Vagina (tissue), 2 donors: ENCODE results near the gene OBSCN. TPM values are rescaled to one million over a fixed set of nuclear protein-coding genes. Genes with fewer than 3 reads are reported as not detected.

Experiments
- DNase-seq, 2 donors: peaks; one replicate each; pipeline ENCODE4 v3.0.0-alpha.2; 2017; ENCODE audit errors: extremely low spot score in 2 of 2
- H3K27ac ChIP-seq: fragments of 200-600 bp; sonication (generic); one replicate; pipeline ENCODE4 v1.5.1; 2019
- H3K27me3 ChIP-seq: fragments of 200-600 bp; sonication (generic); one replicate; pipeline ENCODE4 v1.5.1; 2019
- H3K36me3 ChIP-seq, 2 donors: fragments of 200-600 bp; sonication (generic); one replicate each; pipeline ENCODE4 v1.5.1; 2017 to 2019
- H3K4me1 ChIP-seq: fragments of 200-600 bp; sonication (generic); one replicate; pipeline ENCODE4 v1.5.1; 2019
- H3K4me3 ChIP-seq, 2 donors: fragments of 200-600 bp; sonication (generic); 1 replicate in 1 of 2; 2 replicates in 1 of 2; pipeline ENCODE4 v1.5.1; 2016 to 2019
- H3K9me3 ChIP-seq: fragments of 200-600 bp; sonication (generic); one replicate; pipeline ENCODE4 v1.5.1; 2019
- POLR2A ChIP-seq, 2 donors: fragments of 450-650 bp; IDR thresholded peaks; one replicate each; pipeline ENCODE4 v1.6.1; 2017; ENCODE audit warnings: antibody characterized with exemption in 2 of 2, mild to moderate bottlenecking in 2 of 2, moderate library complexity in 2 of 2
- POLR2AphosphoS5 ChIP-seq, 2 donors: sonication (generic); formaldehyde crosslinking; IDR thresholded peaks; one replicate each; pipeline ENCODE4 v1.9.0; 2017; ENCODE audit warnings: antibody characterized with exemption in 2 of 2, mild to moderate bottlenecking in 2 of 2, low read depth in 1 of 2; ENCODE audit not compliant: insufficient read depth in 1 of 2
- intact Hi-C: fragments of 100-400 bp; cut with DNase I; formaldehyde crosslinking; loops from one replicate; pipeline ENCODE4 v1.15.1; 2023
- total RNA-seq: library from RNA; depleted of rRNA; stranded (reverse); fragments of >200 nt; gene quantifications from one replicate; pipeline ENCODE4 v1.2.3, GENCODE V29; 2016
- TF ChIP-seq, protein P1 (sequence below), 3 experiments: fragments of 450-650 bp in 2 of 3; fragments of 200-600 bp in 1 of 3; sonication (generic) in 1 of 3; IDR thresholded peaks; one replicate each; pipeline ENCODE4 v1.5.1; 2017 to 2019; ENCODE audit warnings: antibody characterized with exemption in 3 of 3, mild to moderate bottlenecking in 2 of 3, moderate library complexity in 2 of 3

OBSCN gene
- total RNA-seq, 1 donor from 2014 or later, result 35.8 TPM

DNA sequence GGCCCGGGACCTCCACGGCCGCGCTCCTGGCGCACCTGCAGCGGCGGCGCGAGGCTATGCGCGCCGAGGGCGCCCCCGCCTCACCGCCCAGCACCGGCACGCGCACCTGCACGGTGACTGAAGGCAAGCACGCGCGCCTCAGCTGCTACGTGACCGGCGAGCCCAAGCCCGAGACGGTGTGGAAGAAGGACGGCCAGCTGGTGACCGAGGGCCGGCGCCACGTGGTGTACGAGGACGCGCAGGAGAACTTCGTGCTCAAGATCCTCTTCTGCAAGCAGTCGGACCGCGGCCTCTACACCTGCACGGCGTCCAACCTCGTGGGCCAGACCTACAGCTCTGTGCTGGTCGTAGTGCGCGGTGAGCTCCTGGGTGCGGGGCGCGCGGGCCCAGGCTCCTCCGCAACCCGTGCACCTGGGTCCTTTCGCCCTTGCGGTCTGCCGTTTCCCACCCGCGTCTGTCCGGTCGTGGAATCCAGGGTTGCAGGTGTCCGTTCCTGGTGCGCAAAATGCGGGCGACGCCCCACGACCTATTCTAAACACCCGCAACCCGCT, 4.6 kb downstream of the OBSCN start:
- no peaks in the 10 kb centered on the region for H3K9me3 ChIP-seq
- no peaks in the 10 kb centered on the region for H3K27me3 ChIP-seq
- no peak for TF ChIP-seq POLR2A (IDR thresholded peaks at IDR 0.05)
- TF ChIP-seq POLR2AphosphoS5 (IDR thresholded peaks at IDR 0.05; ENCODE audit: insufficient read depth in 1 of 2, low read depth in 1 of 2), result no peak
- TF ChIP-seq, protein P1, sequence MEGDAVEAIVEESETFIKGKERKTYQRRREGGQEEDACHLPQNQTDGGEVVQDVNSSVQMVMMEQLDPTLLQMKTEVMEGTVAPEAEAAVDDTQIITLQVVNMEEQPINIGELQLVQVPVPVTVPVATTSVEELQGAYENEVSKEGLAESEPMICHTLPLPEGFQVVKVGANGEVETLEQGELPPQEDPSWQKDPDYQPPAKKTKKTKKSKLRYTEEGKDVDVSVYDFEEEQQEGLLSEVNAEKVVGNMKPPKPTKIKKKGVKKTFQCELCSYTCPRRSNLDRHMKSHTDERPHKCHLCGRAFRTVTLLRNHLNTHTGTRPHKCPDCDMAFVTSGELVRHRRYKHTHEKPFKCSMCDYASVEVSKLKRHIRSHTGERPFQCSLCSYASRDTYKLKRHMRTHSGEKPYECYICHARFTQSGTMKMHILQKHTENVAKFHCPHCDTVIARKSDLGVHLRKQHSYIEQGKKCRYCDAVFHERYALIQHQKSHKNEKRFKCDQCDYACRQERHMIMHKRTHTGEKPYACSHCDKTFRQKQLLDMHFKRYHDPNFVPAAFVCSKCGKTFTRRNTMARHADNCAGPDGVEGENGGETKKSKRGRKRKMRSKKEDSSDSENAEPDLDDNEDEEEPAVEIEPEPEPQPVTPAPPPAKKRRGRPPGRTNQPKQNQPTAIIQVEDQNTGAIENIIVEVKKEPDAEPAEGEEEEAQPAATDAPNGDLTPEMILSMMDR (IDR thresholded peaks at IDR 0.05), result no peak
- H3K4me3 ChIP-seq, result peak overlapping the region; percentile 51 to 65
- H3K27ac ChIP-seq, result no peak overlapping the region
- H3K36me3 ChIP-seq, result no peaks in the 10 kb centered on the region
- DNase-seq, result no peak
- peaks cover 28% of the 10 kb centered on the region for H3K4me1 ChIP-seq
- intact Hi-C loops, result no loop called here

DNA sequence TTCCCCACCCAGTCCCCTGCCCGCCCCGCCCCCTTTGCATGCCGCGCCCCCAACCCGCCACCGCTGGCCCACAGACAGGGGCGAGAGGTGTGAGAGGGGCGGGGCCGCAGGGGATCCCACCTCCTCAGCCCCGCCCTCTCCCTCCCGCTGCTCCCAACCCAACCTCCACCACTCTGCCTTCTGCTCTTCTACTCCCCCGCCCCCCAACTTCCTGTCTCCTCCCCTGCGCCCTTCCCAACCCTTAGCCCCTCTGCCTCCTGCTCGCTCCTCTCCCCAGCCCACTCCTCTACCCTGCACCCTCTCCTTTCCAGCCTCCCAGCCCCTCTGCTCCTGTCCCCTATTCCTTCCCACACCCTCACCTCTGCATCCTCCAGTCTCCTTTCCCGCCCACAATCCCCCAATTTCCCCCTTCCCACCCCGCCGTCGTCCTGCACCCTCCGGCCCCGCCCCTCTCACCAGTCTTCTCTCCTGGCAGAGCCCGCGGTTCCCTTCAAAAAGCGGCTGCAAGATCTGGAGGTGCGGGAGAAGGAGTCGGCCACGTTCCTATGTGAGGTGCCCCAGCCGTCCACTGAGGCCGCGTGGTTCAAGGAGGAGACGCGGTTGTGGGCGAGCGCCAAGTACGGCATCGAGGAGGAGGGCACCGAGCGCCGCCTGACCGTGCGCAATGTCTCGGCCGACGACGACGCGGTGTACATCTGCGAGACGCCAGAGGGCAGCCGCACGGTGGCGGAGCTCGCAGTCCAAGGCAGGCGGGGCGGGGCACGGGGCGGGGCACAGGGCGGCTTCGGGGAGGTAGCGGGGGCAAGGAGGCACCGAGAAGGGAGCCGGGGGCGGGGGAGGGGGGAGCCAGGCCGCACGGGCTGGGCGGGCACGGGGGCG, 5.4 kb downstream of the OBSCN start:
- intact Hi-C loops, result no loop called here
- TF ChIP-seq, protein P1 (IDR thresholded peaks at IDR 0.05), result peak in 2 of 3 experiments; percentile 21 to 44
- TF ChIP-seq POLR2AphosphoS5 (IDR thresholded peaks at IDR 0.05; ENCODE audit: insufficient read depth in 1 of 2, low read depth in 1 of 2), result no peak
- peaks cover 24% of the 10 kb centered on the region for H3K4me1 ChIP-seq
- H3K4me3 ChIP-seq, result peak overlapping the region; percentile 51 to 65
- H3K27me3 ChIP-seq, result no peaks in the 10 kb centered on the region
- peak overlapping the region; percentile 61 for H3K27ac ChIP-seq
- no peaks in the 10 kb centered on the region for H3K9me3 ChIP-seq
- no peaks in the 10 kb centered on the region for H3K36me3 ChIP-seq
- peak; percentile 83 to 96 for DNase-seq

DNA sequence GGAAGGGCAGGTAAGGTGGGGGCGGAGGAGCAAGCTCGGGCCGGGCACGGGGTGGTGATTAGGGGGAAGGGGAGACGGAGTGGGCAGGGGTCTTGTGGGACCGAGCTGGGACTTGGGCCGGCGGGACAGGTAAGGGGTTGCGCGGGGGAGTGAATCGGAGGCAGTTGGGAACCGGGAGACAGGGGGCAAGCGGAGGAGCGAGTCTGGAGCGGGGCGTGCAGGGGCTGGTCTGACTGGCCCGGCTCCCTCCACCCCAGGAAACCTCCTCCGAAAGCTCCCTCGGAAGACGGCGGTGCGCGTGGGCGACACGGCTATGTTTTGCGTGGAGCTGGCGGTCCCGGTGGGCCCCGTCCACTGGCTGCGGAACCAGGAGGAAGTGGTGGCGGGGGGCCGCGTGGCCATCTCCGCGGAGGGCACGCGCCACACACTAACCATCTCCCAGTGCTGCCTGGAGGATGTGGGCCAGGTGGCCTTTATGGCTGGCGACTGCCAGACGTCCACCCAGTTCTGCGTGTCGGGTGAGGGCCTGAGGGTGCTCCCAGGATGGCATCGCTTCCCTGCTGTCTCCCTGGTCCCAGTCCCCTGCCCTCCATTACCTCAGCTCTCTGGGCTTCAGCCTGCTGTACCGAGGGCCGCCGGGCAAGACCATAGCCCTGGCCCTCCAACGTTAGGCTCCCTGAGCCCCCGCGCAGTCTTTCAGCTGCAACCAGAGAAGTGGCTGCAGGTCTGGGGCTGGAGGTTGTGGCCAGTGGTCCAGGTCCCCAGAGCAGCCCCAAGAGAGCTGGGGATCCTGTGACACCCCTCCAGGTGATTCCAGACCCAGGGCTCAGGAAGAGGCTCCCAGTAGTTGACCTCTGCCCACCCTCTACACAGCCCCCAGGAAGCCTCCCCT, 6.3 kb downstream of the OBSCN start:
- Histone ChIP-seq H3K9me3 (no peaks in the 10 kb centered on the region), H3K4me3 (peak overlapping the region; percentile 51 to 65), H3K27ac (peak overlapping the region; percentile 27), H3K27me3 (no peaks in the 10 kb centered on the region), H3K36me3 (peaks cover 0 to 2% of the 10 kb centered on the region in 2 donors), H3K4me1 (peaks cover 22% of the 10 kb centered on the region)
- intact Hi-C loops, result no loop called here
- no peak for TF ChIP-seq POLR2AphosphoS5 (IDR thresholded peaks at IDR 0.05; ENCODE audit: insufficient read depth in 1 of 2, low read depth in 1 of 2)
- TF ChIP-seq POLR2A (IDR thresholded peaks at IDR 0.05), result no peak
- TF ChIP-seq, protein P1 (IDR thresholded peaks at IDR 0.05), result no peak
- no peak for DNase-seq

DNA sequence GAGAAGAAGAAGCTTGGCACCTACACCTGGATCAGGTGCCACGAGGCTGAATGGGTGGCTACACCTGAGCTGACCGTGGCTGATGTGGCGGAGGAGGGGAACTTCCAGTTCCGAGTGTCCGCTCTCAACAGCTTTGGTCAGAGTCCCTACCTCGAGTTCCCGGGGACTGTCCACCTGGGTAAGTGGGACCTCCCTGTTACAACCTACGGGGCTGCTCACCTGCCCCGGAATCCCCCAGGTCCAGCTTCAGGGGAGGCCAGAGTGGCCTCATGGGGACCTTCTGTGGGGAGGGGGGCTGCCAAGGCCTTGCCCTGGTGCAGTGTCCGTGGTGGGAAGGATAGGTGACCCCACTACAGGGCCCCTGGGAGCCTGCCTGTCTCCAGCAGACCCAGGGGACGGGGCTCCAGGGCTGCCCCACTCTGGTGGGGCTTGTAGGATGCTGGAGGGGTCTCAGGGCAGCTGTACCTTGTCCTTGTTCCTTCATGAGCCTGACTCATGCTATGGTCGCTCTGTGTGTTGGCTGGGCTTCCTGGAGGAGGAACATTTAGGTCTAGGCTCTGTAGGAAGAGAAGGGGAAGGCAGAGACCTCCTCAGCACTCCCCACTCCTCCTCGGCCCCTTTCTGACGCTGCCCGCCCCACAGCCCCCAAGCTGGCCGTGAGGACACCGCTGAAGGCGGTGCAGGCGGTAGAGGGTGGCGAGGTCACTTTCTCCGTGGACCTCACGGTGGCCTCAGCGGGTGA, 7.2 kb downstream of the OBSCN start:
- H3K27ac ChIP-seq, result no peak overlapping the region
- intact Hi-C loops, result no loop called here
- H3K9me3 ChIP-seq, result no peaks in the 10 kb centered on the region
- H3K4me1 ChIP-seq, result peaks cover 22% of the 10 kb centered on the region
- H3K27me3 ChIP-seq, result no peaks in the 10 kb centered on the region
- peaks cover 0 to 8% of the 10 kb centered on the region in 2 donors for H3K36me3 ChIP-seq
- H3K4me3 ChIP-seq, result no peak overlapping the region
- TF ChIP-seq, protein P1 (IDR thresholded peaks at IDR 0.05), result no peak
- TF ChIP-seq POLR2A (IDR thresholded peaks at IDR 0.05) (no peak), POLR2AphosphoS5 (IDR thresholded peaks at IDR 0.05; ENCODE audit: insufficient read depth in 1 of 2, low read depth in 1 of 2) (no peak)
- peak in 1 of 2 donors; percentile 81 for DNase-seq
